Mammary epithelial cell (primary cell): Measurements from ENCODE around the gene TCERG1L.

Source experiments
- EZH2 ChIP-seq: IDR thresholded peaks from 2 replicates; pipeline ENCODE4 v1.6.1; 2012; ENCODE audit warnings: low read length, inconsistent platforms, borderline replicate concordance
- TF ChIP-seq, protein P1 (sequence below), 2 donors: IDR thresholded peaks in 1 of 2; conservative IDR thresholded peaks in 1 of 2; 2 replicates each; pipeline ENCODE4 v1.5.1; 2011 to 2012; ENCODE audit warnings: inconsistent platforms in 2 of 2, low read length in 2 of 2, mild to moderate bottlenecking in 2 of 2, control low read depth in 1 of 2, low read depth in 1 of 2; ENCODE audit not compliant: insufficient read depth in 1 of 2; ENCODE audit errors: extremely low read depth in 1 of 2

DNA sequence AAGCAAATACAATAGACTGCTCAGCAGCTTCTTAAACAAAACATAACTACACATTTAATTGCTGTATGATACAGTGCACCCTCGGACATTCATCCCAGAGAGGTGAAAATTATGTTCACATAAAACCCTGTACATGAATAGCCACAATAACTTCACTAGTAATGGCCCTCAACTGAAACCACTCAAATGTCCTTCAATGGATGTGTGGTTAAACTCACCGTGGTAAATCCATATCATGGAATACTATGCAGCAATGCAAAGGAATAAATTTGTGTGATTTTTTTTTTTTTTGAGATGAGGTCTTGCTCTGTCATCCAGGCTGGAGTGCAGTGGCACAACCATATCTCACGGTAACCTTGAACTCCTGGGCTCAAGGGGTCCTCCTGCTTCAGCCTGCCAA, 252.7 kb downstream of the TCERG1L start:
- TF ChIP-seq, protein P1, sequence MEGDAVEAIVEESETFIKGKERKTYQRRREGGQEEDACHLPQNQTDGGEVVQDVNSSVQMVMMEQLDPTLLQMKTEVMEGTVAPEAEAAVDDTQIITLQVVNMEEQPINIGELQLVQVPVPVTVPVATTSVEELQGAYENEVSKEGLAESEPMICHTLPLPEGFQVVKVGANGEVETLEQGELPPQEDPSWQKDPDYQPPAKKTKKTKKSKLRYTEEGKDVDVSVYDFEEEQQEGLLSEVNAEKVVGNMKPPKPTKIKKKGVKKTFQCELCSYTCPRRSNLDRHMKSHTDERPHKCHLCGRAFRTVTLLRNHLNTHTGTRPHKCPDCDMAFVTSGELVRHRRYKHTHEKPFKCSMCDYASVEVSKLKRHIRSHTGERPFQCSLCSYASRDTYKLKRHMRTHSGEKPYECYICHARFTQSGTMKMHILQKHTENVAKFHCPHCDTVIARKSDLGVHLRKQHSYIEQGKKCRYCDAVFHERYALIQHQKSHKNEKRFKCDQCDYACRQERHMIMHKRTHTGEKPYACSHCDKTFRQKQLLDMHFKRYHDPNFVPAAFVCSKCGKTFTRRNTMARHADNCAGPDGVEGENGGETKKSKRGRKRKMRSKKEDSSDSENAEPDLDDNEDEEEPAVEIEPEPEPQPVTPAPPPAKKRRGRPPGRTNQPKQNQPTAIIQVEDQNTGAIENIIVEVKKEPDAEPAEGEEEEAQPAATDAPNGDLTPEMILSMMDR (conservative IDR thresholded peaks at IDR 0.05 in 1 of 2, IDR thresholded peaks at IDR 0.05 in 1 of 2; ENCODE audit: extremely low read depth in 1 of 2, insufficient read depth in 1 of 2, low read depth in 1 of 2, low read length in 2 of 2), result no peak
- no peak for TF ChIP-seq EZH2
